Measurements from ENCODE around the gene ECM2.

Gene ECM2

DNA sequence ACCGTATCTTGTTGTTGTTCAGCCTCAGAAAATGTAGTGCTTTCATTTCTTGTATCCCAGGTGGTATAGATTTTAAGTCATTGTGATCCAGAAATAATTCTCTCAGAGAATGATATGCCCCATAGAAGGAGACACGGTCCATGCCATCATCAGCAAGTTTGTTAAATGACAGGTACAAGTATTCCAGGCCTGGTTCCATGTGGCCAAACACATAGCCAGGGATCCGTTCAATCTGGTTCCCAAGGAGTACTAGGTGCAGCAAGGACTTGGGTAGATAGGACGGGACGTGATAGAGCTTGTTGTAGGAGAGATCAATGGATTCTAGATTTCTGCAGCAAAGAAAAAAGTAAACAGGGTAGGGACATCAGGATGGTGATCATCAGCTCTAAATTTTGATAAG lies 35.1 kb downstream of the ECM2 start:
- DNase-seq (ENCODE audit: low read depth): no peak

DNA sequence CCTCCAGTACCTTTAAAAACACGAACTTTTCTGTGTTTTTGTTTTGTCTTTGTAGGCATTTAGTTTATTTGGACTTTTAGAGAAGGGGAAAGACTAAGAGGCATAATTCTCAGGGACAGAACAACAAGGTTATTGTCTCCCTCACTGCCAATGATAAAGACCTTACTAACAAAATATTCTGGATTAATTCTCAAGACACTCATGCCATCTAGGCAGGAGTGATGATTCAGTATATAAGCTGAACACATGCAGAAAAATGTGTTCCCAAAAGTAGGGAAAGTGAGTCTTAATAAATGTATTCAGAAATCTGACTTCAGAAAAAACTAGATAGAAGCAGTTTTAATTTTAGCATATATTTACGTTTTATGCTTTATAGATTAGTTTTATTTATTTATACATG lies 36.1 kb downstream of the ECM2 start:
- no peak for DNase-seq (ENCODE audit: low read depth)

DNA sequence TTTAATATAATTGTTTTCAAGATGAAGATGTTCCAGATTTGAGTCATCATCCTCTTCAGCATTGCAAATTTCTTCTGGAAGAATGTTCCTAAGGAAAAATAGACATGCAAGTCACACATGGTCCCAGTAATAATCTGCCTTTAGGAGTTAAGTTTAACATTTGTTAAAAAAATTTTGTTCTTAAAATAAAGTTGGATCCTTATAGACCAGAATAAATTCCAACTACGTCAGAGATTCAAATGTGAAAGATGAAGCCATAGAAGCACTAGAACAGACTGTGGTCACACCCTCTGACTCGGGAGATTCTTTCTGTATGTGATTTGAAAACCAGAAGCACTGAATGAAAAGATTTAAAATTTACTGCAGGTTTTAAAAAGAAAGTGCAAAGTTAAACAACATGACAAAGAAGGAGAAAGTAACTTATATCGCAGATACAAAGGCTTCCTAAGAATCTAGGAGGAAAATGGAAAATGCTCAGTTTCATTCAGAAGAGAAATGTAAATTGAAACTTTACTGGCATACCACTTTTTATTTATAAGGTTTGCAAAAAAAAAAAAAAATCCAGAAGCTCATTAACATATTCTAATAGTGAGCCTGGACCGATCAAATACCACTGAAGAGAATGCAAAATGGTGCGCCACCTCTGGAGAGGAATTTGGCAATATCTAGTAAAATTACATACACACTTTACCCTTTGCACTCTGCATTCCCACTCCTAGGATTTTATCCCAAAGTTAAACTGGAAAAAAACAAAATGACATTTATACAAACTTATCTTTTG lies 39.2 kb downstream of the ECM2 start:
- no peak for DNase-seq (ENCODE audit: low read depth)

DNA sequence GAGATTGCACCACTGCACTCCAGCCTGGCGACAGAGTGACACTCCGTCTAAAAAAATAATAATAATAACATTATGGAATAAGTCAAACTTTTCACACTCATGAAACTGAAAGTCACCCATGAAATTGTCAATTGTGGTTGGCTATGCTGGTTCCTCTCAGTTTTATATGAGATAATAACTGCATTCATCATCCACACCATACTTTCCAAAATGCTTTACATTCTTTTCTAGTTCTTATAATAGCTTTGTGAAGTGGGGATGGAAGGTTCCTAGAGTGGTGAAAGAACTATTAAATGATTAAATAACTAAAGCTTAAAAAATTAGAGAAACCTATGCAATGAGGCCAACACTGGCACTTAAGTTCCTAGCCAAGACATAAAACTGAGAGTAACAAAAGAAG lies 40.9 kb downstream of the ECM2 start:
- no peak for DNase-seq (ENCODE audit: low read depth)

DNA sequence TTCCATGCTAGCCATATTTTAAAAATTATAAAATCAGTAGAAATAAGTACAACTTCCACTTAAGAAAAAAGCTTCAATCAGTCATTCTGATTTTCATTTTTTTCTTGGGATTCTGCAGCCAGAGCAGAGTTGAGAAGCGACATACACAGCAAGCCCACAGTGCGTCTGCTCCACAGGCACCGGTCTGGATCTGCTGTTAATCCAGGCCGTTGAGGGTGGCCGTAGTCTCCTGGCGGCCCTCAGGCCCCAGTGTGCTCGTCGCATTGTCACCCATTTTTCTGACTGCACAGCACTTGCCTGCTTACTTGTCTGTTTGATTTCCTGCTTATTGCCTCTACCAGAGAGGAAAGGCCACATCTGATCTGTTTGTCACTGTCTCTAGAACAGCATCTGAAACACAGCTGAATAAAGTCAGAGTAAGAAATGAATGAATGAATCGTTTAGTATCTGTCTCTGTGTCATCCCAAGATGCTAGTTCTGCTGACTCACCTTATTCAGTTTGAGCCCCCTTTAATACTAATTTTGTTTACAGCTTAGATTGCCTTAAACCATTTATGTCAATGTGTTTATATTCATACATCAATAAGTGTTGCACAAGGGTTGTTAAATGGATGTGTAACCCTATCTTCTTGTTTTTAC lies 41.9 kb downstream of the ECM2 start:
- no peak for DNase-seq (ENCODE audit: low read depth)

- DNase-seq (ENCODE audit: low read depth): no peak
Observed at GRCh38 chr9:92492781-92493401, 42.9 kb downstream of the ECM2 start.

- DNase-seq (ENCODE audit: low read depth): no peak
Observed at GRCh38 chr9:92488681-92489550, 46.9 kb downstream of the ECM2 start.

- DNase-seq (ENCODE audit: low read depth): no peak
Observed at GRCh38 chr9:92486371-92486770, 49.4 kb downstream of the ECM2 start.

GRCh38 chr9:92484563-92484962 lies 51.2 kb downstream of the ECM2 start:
- DNase-seq (ENCODE audit: low read depth): no peak

DNA sequence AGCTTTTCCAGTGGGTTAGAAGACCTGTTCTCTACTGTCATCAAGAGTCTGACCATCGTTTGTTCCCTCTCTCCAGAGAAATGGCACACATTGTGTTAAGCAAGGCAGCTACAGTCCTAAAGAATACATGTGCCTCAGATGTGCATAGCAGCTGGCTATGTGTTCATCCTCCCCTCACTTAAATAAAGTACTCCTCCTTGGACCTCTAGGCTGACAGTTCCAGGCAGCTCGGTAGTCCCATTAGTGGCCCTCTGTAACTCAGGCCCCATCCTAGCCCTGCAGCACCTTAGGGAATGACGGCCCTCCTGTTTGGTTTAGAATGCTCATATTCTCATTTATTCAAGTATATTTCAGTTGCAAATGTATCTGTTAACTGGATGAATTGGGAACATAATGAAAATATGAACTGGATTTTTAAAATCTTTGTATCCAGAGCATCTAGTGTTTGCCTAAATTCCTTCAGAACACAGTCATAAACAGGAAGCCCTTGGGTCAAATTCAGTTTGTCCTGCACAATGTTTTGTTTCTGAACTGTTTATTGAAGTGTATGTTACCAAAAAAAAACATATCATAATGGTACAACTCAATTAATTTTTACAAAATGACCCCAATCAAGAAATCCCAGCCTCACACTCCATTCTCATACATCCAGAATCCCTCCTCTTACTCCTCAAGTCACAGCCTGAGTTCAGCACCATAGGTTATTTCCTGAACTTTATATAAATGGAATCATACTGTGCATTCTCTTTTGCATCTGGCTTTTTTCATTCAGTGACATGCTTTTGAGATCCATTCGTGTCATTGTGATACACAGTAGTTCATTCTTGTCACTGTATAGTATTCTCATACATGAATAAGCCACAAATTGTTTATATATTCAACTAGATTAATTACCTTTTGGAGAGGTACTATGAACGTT lies 51.9 kb downstream of the ECM2 start:
- no peak for DNase-seq (ENCODE audit: low read depth)

GRCh38 chr9:92482805-92483204 lies 53.0 kb downstream of the ECM2 start:
- no peak for DNase-seq (ENCODE audit: low read depth)

DNA sequence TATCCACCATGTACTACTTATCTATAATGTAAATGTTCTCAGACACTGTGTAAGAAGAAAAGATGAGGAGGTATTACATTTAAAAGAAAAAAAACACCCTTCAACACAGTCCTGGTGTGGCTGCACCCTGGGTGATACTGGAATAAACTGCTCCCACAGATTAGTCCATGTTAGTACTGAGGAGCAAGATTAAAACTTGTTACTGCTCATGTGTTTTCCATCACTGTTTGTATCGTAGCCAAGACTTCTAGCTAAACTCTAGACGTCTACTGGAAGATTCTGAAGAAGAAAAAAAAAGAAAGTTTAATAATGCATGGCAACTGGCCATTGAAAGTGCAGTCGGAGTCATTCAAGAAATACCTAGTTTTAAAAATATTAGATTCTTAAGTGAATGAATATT lies 53.5 kb downstream of the ECM2 start, which contains the start of gene ASPN:
Gene ASPN, minus strand, starts transcription at position 178 of the 400 bp plus-strand sequence.
- no peak for DNase-seq (ENCODE audit: low read depth)

GRCh38 chr9:92480986-92481633 lies 54.7 kb downstream of the ECM2 start:
- DNase-seq (ENCODE audit: low read depth): no peak

DNA sequence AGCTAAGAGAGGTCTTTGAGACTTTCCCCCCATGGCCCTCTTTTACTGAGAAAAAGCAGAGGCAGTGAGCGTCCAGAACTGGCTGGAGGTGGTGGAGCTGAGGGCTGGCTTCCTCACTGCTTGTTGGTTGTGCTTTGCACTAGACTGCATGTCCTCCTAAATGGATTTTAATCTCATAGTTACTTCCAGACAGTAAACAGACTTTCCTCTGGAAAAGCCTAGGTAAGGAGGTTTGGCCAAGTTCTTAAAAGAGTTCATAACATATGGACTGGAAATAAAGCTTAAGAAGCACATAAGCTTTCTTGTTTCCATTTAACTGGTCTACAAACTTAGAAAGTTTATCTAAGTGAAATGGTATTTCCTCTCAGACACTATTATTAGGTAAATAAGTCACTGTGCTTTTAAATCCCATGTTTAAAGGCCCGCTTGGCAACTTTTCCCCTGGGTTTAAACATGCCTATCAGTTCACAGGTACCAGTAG lies 55.5 kb downstream of the ECM2 start:
- no peak for DNase-seq (ENCODE audit: low read depth)

- DNase-seq (ENCODE audit: low read depth): no peak
Observed at GRCh38 chr9:92479346-92479745, 56.4 kb downstream of the ECM2 start.

DNA sequence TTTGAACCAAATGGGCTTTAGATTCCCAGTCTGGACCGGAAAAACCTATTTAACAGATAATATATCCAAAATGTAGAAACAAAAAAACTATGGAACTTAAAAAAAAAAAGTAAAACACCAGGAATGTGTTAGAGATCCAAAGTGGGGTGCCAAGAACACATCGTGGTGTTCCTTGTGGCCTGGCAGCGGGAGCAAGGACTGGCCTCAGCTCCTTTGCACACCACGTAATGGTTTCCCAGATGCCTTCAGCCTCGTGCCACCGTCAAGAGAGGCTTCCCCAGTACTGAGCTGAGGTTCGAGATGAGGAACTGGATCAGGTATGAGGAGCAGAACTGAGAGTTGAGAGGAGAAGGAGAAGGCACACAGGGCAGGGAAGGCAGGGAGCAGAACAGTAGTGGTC lies 57.0 kb downstream of the ECM2 start:
- DNase-seq (ENCODE audit: low read depth): no peak

DNA sequence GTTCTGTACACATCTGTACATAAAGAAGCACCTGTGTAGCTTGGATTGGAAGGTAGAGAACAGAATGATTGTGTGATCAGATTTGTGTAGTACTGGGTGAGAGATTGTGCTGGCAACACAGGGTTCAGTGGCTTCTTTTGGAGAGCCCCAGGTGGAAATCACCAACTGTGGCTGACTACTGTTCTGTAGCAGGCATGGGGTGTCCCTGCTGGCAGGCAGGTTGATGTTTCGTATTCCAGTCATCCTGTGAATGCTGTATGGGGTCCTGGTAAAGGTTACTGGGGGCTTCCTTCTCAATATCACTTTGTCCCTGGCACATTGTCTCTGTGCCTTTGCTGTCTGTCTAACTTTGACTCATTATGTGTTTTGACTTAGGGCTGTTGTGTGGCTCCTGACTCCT lies 58.8 kb downstream of the ECM2 start:
- no peak for DNase-seq (ENCODE audit: low read depth)

GRCh38 chr9:92474587-92474986 lies 61.2 kb downstream of the ECM2 start:
- DNase-seq (ENCODE audit: low read depth): no peak

DNA sequence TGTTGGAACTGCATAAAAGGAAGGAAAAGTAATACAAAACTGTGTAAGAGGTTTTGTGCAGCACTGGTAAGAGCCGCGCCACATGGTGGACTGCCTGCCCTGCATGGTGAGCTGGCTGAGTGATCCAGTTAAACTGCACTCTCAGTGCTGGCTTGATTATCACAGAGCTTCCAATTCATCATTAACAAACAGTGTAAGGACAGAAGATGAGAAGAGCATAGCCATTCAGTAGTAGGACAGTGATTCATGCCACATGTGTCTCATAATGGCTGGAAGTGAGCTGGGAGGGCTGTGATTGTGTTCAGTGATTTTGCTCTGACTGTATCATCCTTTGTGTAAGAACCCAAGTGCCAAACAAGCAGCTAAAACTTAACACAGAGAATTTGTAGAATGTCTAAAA lies 67.6 kb downstream of the ECM2 start:
- no peak for DNase-seq (ENCODE audit: low read depth)

DNA sequence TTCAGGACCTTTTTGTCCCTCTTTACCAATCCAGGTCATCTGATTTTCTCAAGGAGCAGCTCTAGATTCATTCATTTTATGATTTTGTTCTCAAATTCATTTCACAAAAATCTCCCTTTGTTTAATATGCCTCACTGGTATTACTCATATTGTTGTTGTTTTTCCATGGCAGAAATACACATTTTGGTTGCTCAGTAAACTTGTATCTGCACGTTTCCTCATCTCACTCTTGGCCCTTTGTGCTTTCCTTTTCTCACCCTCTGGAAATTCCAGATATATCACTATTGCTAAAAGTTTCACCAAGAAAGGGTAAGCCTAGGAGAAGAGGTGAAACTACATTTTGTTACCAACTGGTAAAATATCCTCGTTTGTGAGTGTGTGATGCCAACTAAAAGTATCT lies 68.3 kb downstream of the ECM2 start:
- DNase-seq (ENCODE audit: low read depth): no peak

DNA sequence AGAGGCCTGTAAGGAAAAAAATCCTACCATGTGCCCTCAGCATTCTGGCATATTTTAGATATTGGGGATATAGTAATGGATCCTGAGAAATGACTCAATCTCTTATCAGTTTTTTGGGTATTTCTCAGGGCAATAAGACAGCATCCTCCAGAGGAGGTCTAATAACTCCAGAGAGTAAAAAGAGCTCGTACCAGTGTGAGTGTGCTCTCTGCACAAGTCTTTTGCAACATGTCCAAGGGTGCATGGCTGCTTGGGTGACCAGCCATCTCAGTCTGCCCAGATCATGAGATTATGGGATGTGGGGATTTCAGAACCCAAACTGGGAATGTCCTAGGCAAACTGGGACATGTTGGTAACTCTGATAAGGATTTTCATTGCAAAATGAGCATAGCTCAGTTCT lies 68.7 kb downstream of the ECM2 start:
- DNase-seq (ENCODE audit: low read depth): no peak

All from activated T-cell treated with anti-CD3 and anti-CD28 coated beads for 24 hours (primary cell).